Measurements from ENCODE around the gene GLIS1. TPM values are rescaled to one million over a fixed set of nuclear protein-coding genes. Genes with fewer than 3 reads are reported as not detected.
A peak's percentile ranks its signal among the peaks of the same experiment; 100 is the strongest.

GLIS1 gene
- total and polyA plus RNA-seq, 2 of the 8 experiments (the other 6 are each of a cell fraction or from before 2014, with no cell fraction given), result 0.15 to 0.22 TPM

- TF ChIP-seq CTCF (IDR thresholded peaks at IDR 0.05; ENCODE audit: control extremely low read depth in 1 of 3, insufficient read depth in 1 of 3, low read depth in 1 of 3, low read length in 3 of 3), result no peak
- no peak for TF ChIP-seq TBP (IDR thresholded peaks at IDR 0.05; ENCODE audit: low read depth, low read length)
- TF ChIP-seq MAX (IDR thresholded peaks at IDR 0.05), result peak; percentile 88
- TF ChIP-seq KDM4A (IDR thresholded peaks at IDR 0.05; ENCODE audit: low read depth, low read length, severe bottlenecking), result no peak
- TF ChIP-seq HDAC2 (IDR thresholded peaks at IDR 0.05; ENCODE audit: borderline replicate concordance in 1 of 2, low read depth in 2 of 2, low read length in 2 of 2), result 0 out of 4 replicates have a peak, but pooled peaks of 1 of the 2 experiments have one; percentile 3
- no peak for TF ChIP-seq NRF1 (IDR thresholded peaks at IDR 0.05; ENCODE audit: low read depth, low read length)
- TF ChIP-seq TAF1 (IDR thresholded peaks at IDR 0.05; ENCODE audit: low read depth, low read length), result no peak
Measured at GRCh38 chr1:53737648-53738204, 1.2 kb downstream of the GLIS1 start (continued).

Measured in H1 (cell line).